ENCODE data around the gene CA10.

The CA10 gene

DNA sequence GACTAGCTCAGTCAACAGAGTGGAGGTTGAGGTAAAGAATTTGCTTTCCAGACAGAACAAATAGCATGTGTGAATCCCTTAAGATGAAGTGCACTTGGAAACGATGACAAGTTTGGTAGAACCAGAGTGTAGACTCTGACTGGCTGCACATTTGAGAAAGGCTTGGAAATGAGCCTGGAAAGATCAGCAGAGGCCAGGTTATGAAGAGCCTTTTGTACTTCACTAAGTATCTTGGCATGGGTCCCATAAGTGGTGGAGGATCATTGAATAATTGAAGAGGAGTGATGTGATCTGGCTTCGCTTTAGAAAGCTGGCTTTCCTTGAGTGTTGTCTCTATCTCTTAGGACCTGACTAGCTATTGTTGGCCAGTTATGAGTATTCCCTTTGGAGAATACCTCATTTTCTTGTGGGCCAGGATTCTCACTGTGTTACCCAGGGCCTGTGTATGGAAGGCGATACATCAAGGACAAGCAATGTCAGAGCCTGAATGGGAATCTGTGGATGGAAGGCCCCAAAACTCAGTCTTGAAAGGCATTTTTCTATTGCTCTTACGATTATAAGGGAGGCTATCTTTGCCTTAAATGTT, 568.4 kb downstream of the CA10 start:
- Histone ChIP-seq H3K4me3 (ENCODE audit: insufficient read depth, low read length, poor library complexity, severe bottlenecking) (no peak overlapping the region), H3K27ac (ENCODE audit: low read depth, low read length) (no peak overlapping the region), H3K27me3 (ENCODE audit: low read length) (no peaks in the 10 kb centered on the region), H3K9ac (ENCODE audit: low read length) (no peak overlapping the region), H3K79me2 (ENCODE audit: insufficient read depth, low read length) (no peaks in the 10 kb centered on the region), H3F3A (ENCODE audit: insufficient read depth) (no peaks in the 10 kb centered on the region), H3K9me3 (ENCODE audit: insufficient read depth, low read length) (no peaks in the 10 kb centered on the region), H2AFZ (ENCODE audit: low read depth, low read length, severe bottlenecking) (no peak overlapping the region), H3K9me2 (replicated peaks; ENCODE audit: insufficient read depth, low read length) (no peaks in the 10 kb centered on the region; the same call in 1 of the 2 replicates), H3K4me2 (ENCODE audit: low read depth, low read length, poor library complexity, severe bottlenecking) (no peak overlapping the region), H4K20me1 (ENCODE audit: low read depth, low read length) (no peaks in the 10 kb centered on the region), H3K36me3 (ENCODE audit: low read length) (no peaks in the 10 kb centered on the region)
- TF ChIP-seq CTCF (IDR thresholded peaks at IDR 0.05; ENCODE audit: insufficient read depth, low read length, poor library complexity, severe bottlenecking) (no peak), EZH2phosphoT487 (conservative IDR thresholded peaks at IDR 0.05; ENCODE audit: low read length) (no peak)

- no peak overlapping the region for H3K9ac ChIP-seq (ENCODE audit: low read length)
- no peaks in the 10 kb centered on the region for H3K79me2 ChIP-seq (ENCODE audit: insufficient read depth, low read length)
- no peak overlapping the region for H3K4me2 ChIP-seq (ENCODE audit: low read depth, low read length, poor library complexity, severe bottlenecking)
- no peak overlapping the region for H3K4me3 ChIP-seq (ENCODE audit: insufficient read depth, low read length, poor library complexity, severe bottlenecking)
- TF ChIP-seq CTCF (IDR thresholded peaks at IDR 0.05; ENCODE audit: insufficient read depth, low read length, poor library complexity, severe bottlenecking) (no peak), EZH2phosphoT487 (conservative IDR thresholded peaks at IDR 0.05; ENCODE audit: low read length) (no peak)
- H3K27me3 ChIP-seq (ENCODE audit: low read length) = no peaks in the 10 kb centered on the region
- no peaks in the 10 kb centered on the region for H3K36me3 ChIP-seq (ENCODE audit: low read length)
- no peaks in the 10 kb centered on the region for H4K20me1 ChIP-seq (ENCODE audit: low read depth, low read length)
- H3K27ac ChIP-seq (ENCODE audit: low read depth, low read length) = no peak overlapping the region
- no peaks in the 10 kb centered on the region; the same call in 1 of the 2 replicates for H3K9me2 ChIP-seq (replicated peaks; ENCODE audit: insufficient read depth, low read length)
- H2AFZ ChIP-seq (ENCODE audit: low read depth, low read length, severe bottlenecking) = no peak overlapping the region
- H3K9me3 ChIP-seq (ENCODE audit: insufficient read depth, low read length) = no peaks in the 10 kb centered on the region
- no peaks in the 10 kb centered on the region for H3F3A ChIP-seq (ENCODE audit: insufficient read depth)
Measured at GRCh38 chr17:51588063-51588462, 570.5 kb downstream of the CA10 start.

DNA sequence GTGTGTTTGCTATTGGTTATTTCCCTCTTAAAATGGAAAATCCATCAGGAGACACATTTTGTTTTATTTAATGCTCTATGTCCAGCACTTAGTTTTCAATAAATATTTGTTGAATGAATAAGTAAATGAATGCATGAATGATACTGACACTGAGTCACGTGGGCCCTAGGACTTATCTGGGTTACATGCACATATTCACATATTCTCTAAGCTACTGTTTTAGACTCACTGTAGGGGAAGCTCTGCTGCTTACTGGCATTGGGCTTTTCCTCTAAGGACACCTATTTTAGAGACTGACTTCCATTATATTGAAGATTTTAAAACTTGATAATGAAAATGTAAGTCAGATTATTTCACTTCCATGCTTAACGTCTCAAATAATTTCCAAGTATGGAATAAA, 571.0 kb downstream of the CA10 start:
- no peaks in the 10 kb centered on the region for H3K27me3 ChIP-seq (ENCODE audit: low read length)
- no peaks in the 10 kb centered on the region for H3K36me3 ChIP-seq (ENCODE audit: low read length)
- H3K4me2 ChIP-seq (ENCODE audit: low read depth, low read length, poor library complexity, severe bottlenecking) = no peak overlapping the region
- H3K27ac ChIP-seq (ENCODE audit: low read depth, low read length) = no peak overlapping the region
- no peaks in the 10 kb centered on the region for H4K20me1 ChIP-seq (ENCODE audit: low read depth, low read length)
- H3F3A ChIP-seq (ENCODE audit: insufficient read depth) = no peaks in the 10 kb centered on the region
- H3K4me3 ChIP-seq (ENCODE audit: insufficient read depth, low read length, poor library complexity, severe bottlenecking) = no peak overlapping the region
- no peaks in the 10 kb centered on the region; the same call in 1 of the 2 replicates for H3K9me2 ChIP-seq (replicated peaks; ENCODE audit: insufficient read depth, low read length)
- H3K79me2 ChIP-seq (ENCODE audit: insufficient read depth, low read length) = no peaks in the 10 kb centered on the region
- no peak overlapping the region for H3K9ac ChIP-seq (ENCODE audit: low read length)
- H2AFZ ChIP-seq (ENCODE audit: low read depth, low read length, severe bottlenecking) = no peak overlapping the region
- no peaks in the 10 kb centered on the region for H3K9me3 ChIP-seq (ENCODE audit: insufficient read depth, low read length)
- TF ChIP-seq EZH2phosphoT487 (conservative IDR thresholded peaks at IDR 0.05; ENCODE audit: low read length) = no peak
- no peak for TF ChIP-seq CTCF (IDR thresholded peaks at IDR 0.05; ENCODE audit: insufficient read depth, low read length, poor library complexity, severe bottlenecking)

Measured in SU-DHL-6 (cell line).